Right atrium auricular region (tissue), 2 donors: ENCODE results near the gene TMEM258. TPM values are rescaled to one million over a fixed set of nuclear protein-coding genes. Genes with fewer than 3 reads are reported as not detected.

Experiments
- DNase-seq: peaks from one replicate; pipeline ENCODE4 v3.0.0-alpha.2; 2019; ENCODE audit warnings: low spot score
- H3K27ac ChIP-seq, 2 donors: fragments of 200-600 bp; sonication (generic); 1 replicate in 1 of 2; 2 replicates in 1 of 2; pipeline ENCODE4 v1.5.1; 2016 to 2019
- H3K27me3 ChIP-seq, 2 donors: fragments of 200-600 bp; sonication (generic); one replicate each; pipeline versions ENCODE4 v1.5.1 to v1.6.0; 2017 to 2019
- H3K36me3 ChIP-seq: fragments of 200-600 bp; sonication (generic); one replicate; pipeline ENCODE4 v1.5.1; 2016
- H3K4me1 ChIP-seq, 2 donors: fragments of 200-600 bp; sonication (generic); one replicate each; pipeline versions ENCODE4 v1.5.1 to v1.6.0; 2017 to 2019
- H3K4me3 ChIP-seq, 2 donors: fragments of 200-600 bp; sonication (generic); 1 replicate in 1 of 2; 2 replicates in 1 of 2; pipeline ENCODE4 v1.5.1; 2017 to 2019; ENCODE audit warnings: mild to moderate bottlenecking in 1 of 2, moderate library complexity in 1 of 2
- H3K9me3 ChIP-seq, 2 donors: fragments of 200-600 bp; sonication (generic); one replicate each; pipeline ENCODE4 v1.5.1; 2019
- total RNA-seq, 2 donors: library from RNA; depleted of rRNA; stranded (reverse); fragments of >200 nt; gene quantifications; one replicate each; pipeline ENCODE4 v1.1.0, GENCODE V29; 2016
- TF ChIP-seq, protein P1 (sequence below), 2 donors: fragments of 200-600 bp; sonication (generic); IDR thresholded peaks; one replicate each; pipeline ENCODE4 v1.5.1; 2019; ENCODE audit warnings: antibody characterized with exemption in 2 of 2

TMEM258 gene
- total RNA-seq, 2 donors from 2014 or later: 43.4 to 54.7 TPM

DNA sequence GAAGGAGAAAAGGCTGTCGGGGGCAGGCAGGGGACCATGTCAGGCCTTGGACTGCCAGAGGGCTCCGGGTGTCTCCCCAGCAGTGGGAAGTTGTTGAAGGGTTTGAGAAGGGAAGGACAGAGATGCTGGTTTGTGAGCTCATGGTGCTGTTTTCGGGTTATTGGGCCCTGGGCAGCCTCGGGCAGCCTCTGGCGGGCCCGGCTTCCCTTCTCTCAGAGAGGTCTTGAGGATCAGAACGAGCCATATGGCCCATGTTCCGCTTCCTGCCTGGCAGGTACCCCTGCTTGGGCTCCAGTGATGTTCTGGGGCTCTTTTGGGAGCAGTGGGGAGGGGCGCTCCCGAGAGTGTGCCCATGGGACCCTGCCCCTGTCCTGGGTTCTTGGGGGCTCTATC is 30.2 kb downstream of the TMEM258 start:
- Histone ChIP-seq H3K36me3 (no peaks in the 10 kb centered on the region), H3K4me1 (no peaks in the 10 kb centered on the region), H3K4me3 (no peak overlapping the region), H3K27me3 (no peaks in the 10 kb centered on the region), H3K27ac (no peak overlapping the region), H3K9me3 (no peaks in the 10 kb centered on the region)
- no peak for DNase-seq
- TF ChIP-seq, protein P1, sequence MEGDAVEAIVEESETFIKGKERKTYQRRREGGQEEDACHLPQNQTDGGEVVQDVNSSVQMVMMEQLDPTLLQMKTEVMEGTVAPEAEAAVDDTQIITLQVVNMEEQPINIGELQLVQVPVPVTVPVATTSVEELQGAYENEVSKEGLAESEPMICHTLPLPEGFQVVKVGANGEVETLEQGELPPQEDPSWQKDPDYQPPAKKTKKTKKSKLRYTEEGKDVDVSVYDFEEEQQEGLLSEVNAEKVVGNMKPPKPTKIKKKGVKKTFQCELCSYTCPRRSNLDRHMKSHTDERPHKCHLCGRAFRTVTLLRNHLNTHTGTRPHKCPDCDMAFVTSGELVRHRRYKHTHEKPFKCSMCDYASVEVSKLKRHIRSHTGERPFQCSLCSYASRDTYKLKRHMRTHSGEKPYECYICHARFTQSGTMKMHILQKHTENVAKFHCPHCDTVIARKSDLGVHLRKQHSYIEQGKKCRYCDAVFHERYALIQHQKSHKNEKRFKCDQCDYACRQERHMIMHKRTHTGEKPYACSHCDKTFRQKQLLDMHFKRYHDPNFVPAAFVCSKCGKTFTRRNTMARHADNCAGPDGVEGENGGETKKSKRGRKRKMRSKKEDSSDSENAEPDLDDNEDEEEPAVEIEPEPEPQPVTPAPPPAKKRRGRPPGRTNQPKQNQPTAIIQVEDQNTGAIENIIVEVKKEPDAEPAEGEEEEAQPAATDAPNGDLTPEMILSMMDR (IDR thresholded peaks at IDR 0.05): no peak

DNA sequence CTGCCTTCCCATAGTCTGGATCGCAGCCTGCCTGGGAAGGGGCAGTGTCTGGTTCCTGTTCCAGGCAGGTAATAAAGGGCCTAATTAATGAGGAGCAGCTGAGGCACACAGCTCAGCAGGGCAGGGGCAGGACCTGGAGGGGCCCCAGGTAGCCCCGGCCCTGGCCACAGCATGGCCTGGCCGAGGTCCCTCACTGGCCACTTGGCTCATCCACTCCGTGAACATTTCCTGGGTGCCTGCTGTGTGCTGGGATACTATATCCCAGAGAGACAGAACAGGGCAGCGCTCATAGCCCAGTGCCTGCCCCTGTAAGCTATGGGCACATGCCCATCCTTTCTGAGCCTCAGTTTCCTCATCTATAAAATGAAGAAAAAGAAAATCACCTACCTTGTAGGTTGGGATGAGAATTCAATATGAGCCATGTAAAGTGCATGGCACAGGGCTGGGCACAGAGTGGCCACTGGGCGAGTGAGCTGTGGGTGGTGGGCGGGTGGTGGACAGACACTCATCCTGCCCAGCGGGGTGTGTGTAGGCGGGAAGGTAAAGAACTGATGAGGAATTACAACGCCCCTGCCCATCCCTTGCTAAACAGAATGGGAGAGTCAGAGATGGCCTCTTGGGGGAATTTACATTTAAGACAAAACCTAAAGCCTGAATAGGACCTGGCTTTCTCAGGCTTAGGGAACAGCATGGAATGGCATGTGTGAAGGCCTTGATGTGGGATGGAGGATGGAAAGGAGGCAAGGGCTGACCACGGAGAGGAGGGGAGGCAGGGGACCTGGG is 30.8 kb downstream of the TMEM258 start:
- Histone ChIP-seq H3K4me3 (no peak overlapping the region), H3K9me3 (no peaks in the 10 kb centered on the region), H3K36me3 (no peaks in the 10 kb centered on the region), H3K27ac (no peak overlapping the region), H3K4me1 (no peaks in the 10 kb centered on the region), H3K27me3 (no peaks in the 10 kb centered on the region)
- DNase-seq: no peak
- TF ChIP-seq, protein P1 (IDR thresholded peaks at IDR 0.05): no peak

DNA sequence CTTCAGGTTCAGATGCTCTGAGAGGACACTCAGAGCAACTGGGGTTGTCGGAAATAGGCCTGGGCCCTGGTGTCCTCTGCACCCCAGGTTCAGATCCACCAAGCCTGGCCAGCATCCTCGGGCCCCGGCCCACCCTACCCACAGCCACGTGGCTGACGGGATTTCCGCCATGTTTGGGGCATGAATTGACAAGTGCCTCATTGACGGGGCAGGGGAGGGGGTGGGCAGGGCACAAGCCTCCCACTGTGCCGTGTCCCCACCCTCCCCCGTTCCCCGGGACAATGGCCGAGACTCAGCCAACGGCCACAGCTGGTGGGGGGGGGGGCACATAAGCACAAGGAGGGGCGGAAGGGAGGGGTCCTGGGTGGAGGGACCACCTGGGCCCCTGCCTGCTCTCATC is 31.5 kb downstream of the TMEM258 start:
- H3K4me3 ChIP-seq: no peak overlapping the region
- TF ChIP-seq, protein P1 (IDR thresholded peaks at IDR 0.05): no peak
- no peaks in the 10 kb centered on the region for H3K27me3 ChIP-seq
- H3K27ac ChIP-seq: no peak overlapping the region
- no peaks in the 10 kb centered on the region for H3K9me3 ChIP-seq
- DNase-seq: no peak
- no peaks in the 10 kb centered on the region for H3K36me3 ChIP-seq
- H3K4me1 ChIP-seq: no peaks in the 10 kb centered on the region

DNA sequence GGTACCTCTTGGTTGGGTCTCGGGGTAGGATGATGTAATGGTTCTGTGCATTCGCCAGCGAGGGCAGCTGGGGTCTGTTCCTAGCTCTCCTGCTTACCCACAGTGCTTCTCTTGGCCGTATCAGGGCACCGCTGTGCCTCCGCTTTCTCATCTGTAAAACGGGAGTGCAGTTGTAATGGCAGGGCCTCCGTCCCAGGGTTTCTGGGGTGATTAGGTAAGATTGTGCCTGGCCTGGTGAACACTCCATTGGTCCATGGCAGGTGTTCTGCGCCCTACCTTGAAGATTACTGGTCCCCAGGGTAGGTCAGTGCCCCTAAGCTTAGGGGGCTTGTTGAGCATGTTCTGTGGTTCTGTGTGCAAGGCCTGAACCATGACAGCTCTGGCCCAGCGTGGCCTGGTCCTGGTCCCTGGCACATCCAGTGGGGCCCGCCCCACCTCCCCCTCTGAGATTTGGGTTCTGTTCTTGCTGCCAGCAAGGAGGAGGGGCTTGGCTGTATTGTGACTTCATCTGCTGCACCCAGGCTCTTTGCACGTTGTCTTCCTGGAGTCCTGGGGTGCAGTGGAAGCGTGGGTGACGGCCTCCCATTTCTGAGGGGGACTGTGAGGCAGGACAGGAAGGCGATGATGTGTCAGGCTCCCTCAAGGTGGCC is 35.1 kb downstream of the TMEM258 start:
- no peak overlapping the region for H3K27ac ChIP-seq
- DNase-seq: no peak

DNA sequence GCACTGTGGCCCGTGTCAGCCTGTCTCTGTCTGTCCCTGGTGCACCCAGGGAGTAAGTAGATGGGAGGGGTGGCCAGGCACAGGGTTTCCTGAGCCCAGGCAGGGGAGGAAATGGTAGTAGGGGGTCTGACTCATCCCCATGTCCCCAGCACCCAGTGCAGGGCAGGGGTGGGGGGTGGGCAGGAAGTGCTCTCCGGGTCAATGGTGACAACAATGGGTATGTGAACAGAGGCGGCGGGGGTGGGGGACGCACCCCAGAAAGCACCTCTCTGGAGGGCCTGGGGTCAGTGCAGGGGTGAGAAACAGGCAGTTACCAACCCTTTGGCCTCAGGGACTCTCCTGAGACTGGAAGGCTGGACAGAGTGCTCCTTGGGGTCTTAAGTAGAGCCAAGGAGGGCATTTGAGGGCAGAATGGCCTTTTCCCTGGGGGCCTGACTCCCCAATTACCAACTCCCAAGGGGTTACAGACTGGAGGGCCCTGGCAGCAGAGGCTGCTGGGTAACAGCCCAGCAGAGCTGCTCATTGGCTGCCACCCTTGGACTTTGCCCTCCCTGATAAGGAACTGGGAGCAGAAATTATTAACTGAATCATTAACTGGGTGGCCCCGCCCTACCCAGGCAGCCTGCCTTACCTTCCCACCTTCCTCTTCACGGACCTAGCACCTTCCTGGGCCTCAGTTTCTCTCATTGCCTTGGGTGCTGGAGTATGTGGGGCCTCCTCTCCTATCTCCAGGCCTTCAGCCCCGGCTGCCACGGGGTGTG is 35.8 kb downstream of the TMEM258 start:
- no peaks in the 10 kb centered on the region for H3K27me3 ChIP-seq
- TF ChIP-seq, protein P1 (IDR thresholded peaks at IDR 0.05): no peak
- H3K9me3 ChIP-seq: no peaks in the 10 kb centered on the region
- H3K36me3 ChIP-seq: no peaks in the 10 kb centered on the region
- peaks cover 0 to 9% of the 10 kb centered on the region in 2 donors for H3K4me1 ChIP-seq
- H3K4me3 ChIP-seq: no peak overlapping the region
- no peak for DNase-seq
- no peak overlapping the region for H3K27ac ChIP-seq

More for the DNA sequence above, 35.1 kb downstream of the TMEM258 start:
- no peaks in the 10 kb centered on the region for H3K9me3 ChIP-seq
- no peaks in the 10 kb centered on the region for H3K36me3 ChIP-seq
- no peaks in the 10 kb centered on the region for H3K27me3 ChIP-seq
- TF ChIP-seq, protein P1 (IDR thresholded peaks at IDR 0.05): no peak
- H3K4me1 ChIP-seq: peaks cover 0 to 5% of the 10 kb centered on the region in 2 donors
- no peak overlapping the region for H3K4me3 ChIP-seq
